Measurements from ENCODE around the gene SHC2. TPM values are rescaled to one million over a fixed set of nuclear protein-coding genes. Genes with fewer than 3 reads are reported as not detected.

SHC2 gene
- total and polyA plus RNA-seq, 2 donors (not counting 1 experiment from before 2014, with no cell fraction given), result 0.02 to 2.5 TPM

- no peak overlapping the region for H2AFZ ChIP-seq (ENCODE audit: low read length)
- no peaks in the 10 kb centered on the region for H3K79me2 ChIP-seq (ENCODE audit: control insufficient read depth, insufficient read depth, low read length)
- no peaks in the 10 kb centered on the region for H3K36me3 ChIP-seq (ENCODE audit: control insufficient read depth, insufficient read depth, low read length)
- H3K27me3 ChIP-seq (ENCODE audit: control insufficient read depth, insufficient read depth, low read length), result no peaks in the 10 kb centered on the region
- H3K4me3 ChIP-seq (replicated peaks in 1 of 4; ENCODE audit: control extremely low read depth in 1 of 4, insufficient read depth in 1 of 4, low read depth in 3 of 4, low read length in 4 of 4), result no peak overlapping the region
- H3K4me1 ChIP-seq (ENCODE audit: control insufficient read depth, extremely low read depth, insufficient read depth, low read length), result no peaks in the 10 kb centered on the region
- H3K9ac ChIP-seq (ENCODE audit: insufficient read depth, low read length), result no peak overlapping the region
- DNase-seq (ENCODE audit: low read depth in 2 of 2), result no peak
- TF ChIP-seq EZH2 (IDR thresholded peaks at IDR 0.05; ENCODE audit: low read length, missing control alignments) (no peak), CTCF (conservative IDR thresholded peaks at IDR 0.05 in 1 of 2, IDR thresholded peaks at IDR 0.05 in 1 of 2; ENCODE audit: low read depth in 1 of 2, low read length in 2 of 2) (no peak)
- no peak overlapping the region for H3K4me2 ChIP-seq (ENCODE audit: extremely low read depth, insufficient read depth, low read length)
- H3K27ac ChIP-seq (ENCODE audit: insufficient read depth, low read length), result no peak overlapping the region
- H3K9me3 ChIP-seq (ENCODE audit: control insufficient read depth, insufficient read depth, low read depth, low read length), result no peaks in the 10 kb centered on the region
- no peaks in the 10 kb centered on the region for H4K20me1 ChIP-seq (ENCODE audit: control insufficient read depth, extremely low read depth, insufficient read depth, low read length)
Measured at GRCh38 chr19:435056-435706, 25.7 kb downstream of the SHC2 start.

- TF ChIP-seq EZH2 (IDR thresholded peaks at IDR 0.05; ENCODE audit: low read length, missing control alignments) (no peak), CTCF (conservative IDR thresholded peaks at IDR 0.05 in 1 of 2, IDR thresholded peaks at IDR 0.05 in 1 of 2; ENCODE audit: low read depth in 1 of 2, low read length in 2 of 2) (no peak)
- no peaks in the 10 kb centered on the region for H3K9me3 ChIP-seq (ENCODE audit: control insufficient read depth, insufficient read depth, low read depth, low read length)
- H3K4me3 ChIP-seq (replicated peaks in 1 of 4; ENCODE audit: control extremely low read depth in 1 of 4, insufficient read depth in 1 of 4, low read depth in 3 of 4, low read length in 4 of 4), result no peak overlapping the region
- no peaks in the 10 kb centered on the region for H3K27me3 ChIP-seq (ENCODE audit: control insufficient read depth, insufficient read depth, low read length)
- H3K4me2 ChIP-seq (ENCODE audit: extremely low read depth, insufficient read depth, low read length), result no peak overlapping the region
- no peak overlapping the region for H3K9ac ChIP-seq (ENCODE audit: insufficient read depth, low read length)
- H2AFZ ChIP-seq (ENCODE audit: low read length), result no peak overlapping the region
- DNase-seq (ENCODE audit: low read depth in 2 of 2), result no peak
- H4K20me1 ChIP-seq (ENCODE audit: control insufficient read depth, extremely low read depth, insufficient read depth, low read length), result no peaks in the 10 kb centered on the region
- no peaks in the 10 kb centered on the region for H3K36me3 ChIP-seq (ENCODE audit: control insufficient read depth, insufficient read depth, low read length)
- H3K4me1 ChIP-seq (ENCODE audit: control insufficient read depth, extremely low read depth, insufficient read depth, low read length), result no peaks in the 10 kb centered on the region
- no peak overlapping the region for H3K27ac ChIP-seq (ENCODE audit: insufficient read depth, low read length)
- H3K79me2 ChIP-seq (ENCODE audit: control insufficient read depth, insufficient read depth, low read length), result no peaks in the 10 kb centered on the region
Measured at GRCh38 chr19:434152-434960, 26.5 kb downstream of the SHC2 start.

- H3K4me2 ChIP-seq (ENCODE audit: extremely low read depth, insufficient read depth, low read length), result no peak overlapping the region
- H3K79me2 ChIP-seq (ENCODE audit: control insufficient read depth, insufficient read depth, low read length), result no peaks in the 10 kb centered on the region
- no peaks in the 10 kb centered on the region for H3K27me3 ChIP-seq (ENCODE audit: control insufficient read depth, insufficient read depth, low read length)
- TF ChIP-seq CTCF (conservative IDR thresholded peaks at IDR 0.05 in 1 of 2, IDR thresholded peaks at IDR 0.05 in 1 of 2; ENCODE audit: low read depth in 1 of 2, low read length in 2 of 2) (no peak), EZH2 (IDR thresholded peaks at IDR 0.05; ENCODE audit: low read length, missing control alignments) (no peak)
- H2AFZ ChIP-seq (ENCODE audit: low read length), result no peak overlapping the region
- no peak for DNase-seq (ENCODE audit: low read depth in 2 of 2)
- H3K36me3 ChIP-seq (ENCODE audit: control insufficient read depth, insufficient read depth, low read length), result no peaks in the 10 kb centered on the region
- no peak overlapping the region for H3K9ac ChIP-seq (ENCODE audit: insufficient read depth, low read length)
- H3K4me3 ChIP-seq (replicated peaks in 1 of 4; ENCODE audit: control extremely low read depth in 1 of 4, insufficient read depth in 1 of 4, low read depth in 3 of 4, low read length in 4 of 4), result no peak overlapping the region
- H3K27ac ChIP-seq (ENCODE audit: insufficient read depth, low read length), result no peak overlapping the region
- no peaks in the 10 kb centered on the region for H4K20me1 ChIP-seq (ENCODE audit: control insufficient read depth, extremely low read depth, insufficient read depth, low read length)
- H3K4me1 ChIP-seq (ENCODE audit: control insufficient read depth, extremely low read depth, insufficient read depth, low read length), result no peaks in the 10 kb centered on the region
- H3K9me3 ChIP-seq (ENCODE audit: control insufficient read depth, insufficient read depth, low read depth, low read length), result no peaks in the 10 kb centered on the region
Measured at GRCh38 chr19:430701-431100, 30.1 kb downstream of the SHC2 start.
